Transverse colon (tissue), 4 donors: ENCODE measurements around the gene LALBA. TPM values are rescaled to one million over a fixed set of nuclear protein-coding genes. Genes with fewer than 3 reads are reported as not detected.

ENCODE experiments used
- DNase-seq: peaks from one replicate; pipeline ENCODE4 v3.0.0-alpha.2; 2019
- H3K27ac ChIP-seq, 4 donors: fragments of 200-600 bp; sonication (generic); 2 replicates each; pipeline ENCODE4 v1.5.1; 2016 to 2018; ENCODE audit warnings: inconsistent platforms in 4 of 4
- H3K27me3 ChIP-seq: fragments of 200-600 bp; sonication (generic); 2 replicates; pipeline ENCODE4 v1.5.1; 2017; ENCODE audit warnings: inconsistent platforms
- H3K36me3 ChIP-seq, 4 donors: fragments of 200-600 bp; sonication (generic); 2 replicates each; pipeline ENCODE4 v1.5.1; 2017 to 2019; ENCODE audit warnings: inconsistent platforms in 4 of 4
- H3K4me1 ChIP-seq, 4 donors: fragments of 200-600 bp; sonication (generic); 2 replicates each; pipeline ENCODE4 v1.5.1; 2017 to 2020; ENCODE audit warnings: inconsistent platforms in 4 of 4
- H3K4me3 ChIP-seq, 4 donors: fragments of 200-600 bp; sonication (generic); 1 replicate in 1 of 4; 2 replicates in 3 of 4; pipeline versions ENCODE4 v1.5.1 to v1.6.1; 2017 to 2019; ENCODE audit warnings: inconsistent platforms in 4 of 4
- H3K9me3 ChIP-seq, 2 donors: fragments of 200-600 bp; sonication (generic); 2 replicates each; pipeline ENCODE4 v1.5.1; 2017 to 2019; ENCODE audit warnings: inconsistent platforms in 2 of 2
- CTCF ChIP-seq, 5 experiments: fragments of 200-600 bp in 3 of 5; fragments of 450-650 bp in 2 of 5; sonication (generic) in 3 of 5; IDR thresholded peaks; 1 replicate in 2 of 5; 2 replicates in 3 of 5; pipeline ENCODE4 v1.5.1; 2016 to 2017; ENCODE audit warnings: antibody characterized with exemption in 5 of 5, inconsistent platforms in 3 of 5, mild to moderate bottlenecking in 2 of 5, moderate library complexity in 1 of 5
- EP300 ChIP-seq: sonication (generic); formaldehyde crosslinking; IDR thresholded peaks from one replicate; pipeline ENCODE4 v1.6.1; 2017; ENCODE audit warnings: antibody characterized with exemption, low read depth
- POLR2A ChIP-seq: fragments of 450-650 bp; IDR thresholded peaks from one replicate; pipeline ENCODE4 v1.6.1; 2016; ENCODE audit warnings: antibody characterized with exemption, mild to moderate bottlenecking, moderate library complexity
- POLR2AphosphoS5 ChIP-seq, 3 donors: sonication (generic); formaldehyde crosslinking; IDR thresholded peaks; one replicate each; pipeline ENCODE4 v1.6.1; 2016; ENCODE audit warnings: antibody characterized with exemption in 3 of 3
- WGBS, 2 donors: methylation state at CpG; one replicate each; pipeline ENCODE4 v1.1.5; 2018; ENCODE audit warnings: low coverage in 1 of 2; 5-methylcytosine and 5-hydroxymethylcytosine counted together
- in situ Hi-C, 4 donors: fragments of 200-750 bp; cut with MboI; loops; one replicate each; pipeline versions ENCODE4 v1.15.0 to v1.15.1; 2017; ENCODE audit warnings: low sequenced_read_pairs in 3 of 4, low pct_ligation_motif_present in 1 of 4, low pct_unique_long_range_greater_than_20kb in 1 of 4
- intact Hi-C: fragments of 100-400 bp; cut with DNase I; formaldehyde crosslinking; loops from one replicate; pipeline ENCODE4 v1.15.1; 2023; ENCODE audit warnings: low total_unique reads
- total RNA-seq, 4 donors: library from RNA; depleted of rRNA; stranded (reverse); fragments of >200 nt; gene quantifications; one replicate each; pipeline ENCODE4 v1.1.0, GENCODE V29; 2016

Gene LALBA
- total RNA-seq: not detected

- WGBS, 2 donors: 70 to 80% methylated on average over 1 of the region's 1 CpG
- Histone ChIP-seq H3K4me3 (no peak within 1 kb of the TSS), H3K4me1 (no peaks in the 10 kb centered on the region), H3K27me3 (no peaks in the 10 kb centered on the region), H3K9me3 (no peaks in the 10 kb centered on the region), H3K36me3 (no peaks in the 10 kb centered on the region), H3K27ac (no peak within 1 kb of the TSS)
- TF ChIP-seq EP300 (no peak), POLR2A (no peak), POLR2AphosphoS5 (IDR thresholded peaks at IDR 0.05) (no peak), CTCF (IDR thresholded peaks at IDR 0.05) (no peak)
- in situ Hi-C loops: no loop called here
- no peak for DNase-seq
- intact Hi-C loops: no loop called here
Observed at GRCh38 chr12:48569946-48570345, at the start of gene LALBA. Gene LALBA, minus strand, starts transcription at chr12:48570046. Its CDS starts 26 bp downstream, at chr12:48570020.

GRCh38 chr12:48618541-48618940 lies 48.7 kb upstream of the LALBA start:
- TF ChIP-seq CTCF (IDR thresholded peaks at IDR 0.05): peak; percentile 86 to 97 (median 94)
- no peak for TF ChIP-seq POLR2A
- no peaks in the 10 kb centered on the region for H3K36me3 ChIP-seq
- H3K27me3 ChIP-seq: peaks cover 9% of the 10 kb centered on the region
- peaks cover 0 to under 1% of the 10 kb centered on the region in 2 donors for H3K9me3 ChIP-seq
- peak; percentile 74 for DNase-seq
- H3K4me3 ChIP-seq: no peak overlapping the region
- no peaks in the 10 kb centered on the region for H3K4me1 ChIP-seq
- H3K27ac ChIP-seq: no peak overlapping the region
- 0 to 16% methylated on average over 2 to 7 of the region's 7 CpGs for WGBS, 2 donors
- intact Hi-C loops: no loop called here
- in situ Hi-C loops: loop anchor here in 1 of 4 donors (25.0 kb wide), 1 partner anchor 356 kb away; no protein-coding TSS in a partner anchor

DNA sequence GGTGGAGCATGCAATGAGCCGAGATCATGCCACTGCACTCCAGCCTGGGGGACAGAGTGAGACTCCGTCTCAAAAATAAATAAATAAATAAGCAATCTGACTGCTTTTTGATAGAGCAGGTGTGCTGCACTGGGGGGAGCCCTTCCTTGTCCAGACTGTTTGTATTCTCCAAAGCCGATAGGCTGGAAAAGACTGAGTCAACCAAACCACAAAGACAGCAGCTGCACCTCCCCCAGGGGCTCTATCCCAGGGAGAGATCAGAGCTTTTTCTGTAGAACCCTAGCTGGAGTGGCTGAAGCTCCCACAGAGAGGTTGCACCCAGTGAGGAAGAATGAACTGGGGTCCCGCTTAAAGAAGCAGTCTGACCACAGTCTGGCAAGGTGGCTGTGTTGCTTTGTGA lies 45.8 kb upstream of the LALBA start:
- Histone ChIP-seq H3K9me3 (peaks cover 0 to 7% of the 10 kb centered on the region in 2 donors), H3K4me3 (no peak overlapping the region), H3K4me1 (no peaks in the 10 kb centered on the region), H3K36me3 (no peaks in the 10 kb centered on the region), H3K27me3 (peaks cover 9% of the 10 kb centered on the region), H3K27ac (no peak overlapping the region)
- no peak for DNase-seq
- TF ChIP-seq CTCF (IDR thresholded peaks at IDR 0.05) (no peak), POLR2AphosphoS5 (IDR thresholded peaks at IDR 0.05) (no peak), POLR2A (no peak), EP300 (no peak)
- 92 to 100% methylated on average over 1 to 4 of the region's 4 CpGs for WGBS, 2 donors
- intact Hi-C loops (no loop called here), in situ Hi-C loops (loop anchor here in 1 of 4 donors (25.0 kb wide), 1 partner anchor 353 kb away; no protein-coding TSS in a partner anchor)

DNA sequence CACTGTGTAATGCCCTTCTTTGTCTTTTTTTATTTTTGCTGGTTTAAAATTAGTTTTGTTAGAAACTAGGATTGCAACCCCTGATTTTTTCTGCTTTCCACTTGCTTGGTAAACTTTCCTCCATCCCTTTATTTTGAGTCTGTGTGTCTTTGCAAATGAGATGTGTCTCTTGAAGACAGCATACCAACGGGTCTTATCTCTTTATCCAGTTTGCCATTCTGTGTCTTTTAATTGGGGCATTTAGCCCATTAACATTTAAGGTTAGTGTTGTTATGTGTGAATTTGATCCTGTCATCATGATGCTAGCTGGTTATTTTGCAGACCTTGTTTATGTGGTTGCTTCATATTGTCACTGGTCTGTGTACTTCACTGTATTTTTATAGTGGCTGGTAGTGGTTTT lies 43.5 kb upstream of the LALBA start:
- H3K36me3 ChIP-seq: no peaks in the 10 kb centered on the region
- peaks cover 13 to 19% of the 10 kb centered on the region in 2 donors for H3K9me3 ChIP-seq
- 52% methylated on average over 1 of the region's 1 CpG; no CpG with 5 or more reads in 1 of the 2 donors for WGBS, 2 donors
- no peak for TF ChIP-seq CTCF (IDR thresholded peaks at IDR 0.05)
- no peak for TF ChIP-seq POLR2A
- no peak for TF ChIP-seq POLR2AphosphoS5 (IDR thresholded peaks at IDR 0.05)
- TF ChIP-seq EP300: no peak
- no peak overlapping the region for H3K27ac ChIP-seq
- H3K27me3 ChIP-seq: peaks cover 9% of the 10 kb centered on the region
- in situ Hi-C loops: loop anchor here in 1 of 4 donors (25.0 kb wide), 1 partner anchor 351 kb away; no protein-coding TSS in a partner anchor
- H3K4me3 ChIP-seq: no peak overlapping the region
- intact Hi-C loops: no loop called here
- no peak for DNase-seq
- H3K4me1 ChIP-seq: no peaks in the 10 kb centered on the region
